ENCODE results near the gene BUB1B.

DNA sequence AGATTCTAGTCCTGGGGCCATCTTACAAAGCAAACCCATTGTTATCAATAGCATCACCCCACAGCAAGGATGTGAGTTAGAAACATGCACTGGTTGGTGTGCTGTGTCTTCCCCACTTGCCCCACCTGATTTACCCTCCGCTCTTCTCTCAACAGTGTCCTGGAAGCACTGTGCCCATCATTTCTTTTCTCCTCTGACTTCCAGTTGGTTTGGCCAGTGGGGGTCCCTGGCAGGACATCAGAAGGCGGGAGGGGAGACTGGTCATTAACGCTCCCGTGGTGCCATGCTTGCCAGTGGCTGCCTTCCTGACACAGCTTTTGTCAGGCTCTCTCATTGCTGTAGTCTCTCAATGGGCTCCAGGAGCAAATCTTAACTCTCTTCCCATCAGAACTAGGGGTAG, 11.5 kb upstream of the BUB1B start:
- no peak for TF ChIP-seq CTCF (conservative IDR thresholded peaks at IDR 0.05; ENCODE audit: low read length)
- TF ChIP-seq EZH2phosphoT487 (IDR thresholded peaks at IDR 0.05; ENCODE audit: borderline replicate concordance, low read depth, low read length) = no peak

All from OCI-LY7 (cell line).